HCT116 (cell line): ENCODE data around the gene CLEC3B. TPM values are rescaled to one million over a fixed set of nuclear protein-coding genes. Genes with fewer than 3 reads are reported as not detected.

Source experiments
- total RNA-seq: library from RNA; stranded (reverse); gene quantifications from one replicate; pipeline ENCODE4 v1.2.1, GENCODE V29; 2021; ENCODE audit not compliant: unreplicated experiment

The CLEC3B gene
- total RNA-seq, 1 experiment from 2014 or later: 0.57 TPM

Other genes with a start within 250 kb of the CLEC3B start
- 13.9 TPM for gene TMEM42, start 164.4 kb upstream of the CLEC3B start, total RNA-seq
- not detected for gene TGM4, start 151.7 kb upstream of the CLEC3B start, total RNA-seq
- 61.1 TPM for gene ZDHHC3, start 50.1 kb upstream of the CLEC3B start, total RNA-seq
- 72.6 TPM for gene EXOSC7, start 50.1 kb upstream of the CLEC3B start, total RNA-seq
- 196 TPM for gene CDCP1, start 120.1 kb downstream of the CLEC3B start, total RNA-seq
- gene TMEM158, start 200.0 kb downstream of the CLEC3B start, total RNA-seq: 25.8 TPM